CD14-positive monocyte (primary cell): ENCODE data around the gene FNBP1L. TPM values are rescaled to one million over a fixed set of nuclear protein-coding genes. Genes with fewer than 3 reads are reported as not detected.

Experiments used
- DNase-seq, 3 donors: peaks; one replicate each; pipeline ENCODE4 v3.0.0-alpha.2; 2011 to 2022
- H2AFZ ChIP-seq: 2 replicates; pipeline ENCODE4 v1.6.0; 2012; ENCODE audit warnings: mild to moderate bottlenecking, low read depth, low read length, inconsistent platforms; ENCODE audit not compliant: insufficient read depth, poor library complexity, severe bottlenecking
- H3K27ac ChIP-seq, 2 donors: 1 replicate in 1 of 2; 2 replicates in 1 of 2; pipeline ENCODE4 v1.5.1; 2012 to 2013; ENCODE audit warnings: low read length in 2 of 2, control low read depth in 1 of 2, inconsistent platforms in 1 of 2, low read depth in 1 of 2, mild to moderate bottlenecking in 1 of 2
- H3K27me3 ChIP-seq, 2 donors: one replicate each; pipeline versions ENCODE4 v1.6.0 to v1.6.1; 2011 to 2013; ENCODE audit warnings: low read length in 2 of 2; ENCODE audit not compliant: control insufficient read depth in 2 of 2, insufficient read depth in 2 of 2
- H3K36me3 ChIP-seq, 2 donors: replicated peaks in 1 of 2; 1 replicate in 1 of 2; 2 replicates in 1 of 2; pipeline versions ENCODE4 v1.5.1 to v1.6.1; 2012 to 2013; ENCODE audit warnings: low read length in 2 of 2, control low read depth in 1 of 2, inconsistent platforms in 1 of 2, mild to moderate bottlenecking in 1 of 2; ENCODE audit not compliant: insufficient read depth in 2 of 2, control insufficient read depth in 1 of 2
- H3K4me1 ChIP-seq, 2 donors: 1 replicate in 1 of 2; 2 replicates in 1 of 2; pipeline versions ENCODE4 v1.5.1 to v1.6.1; 2012 to 2013; ENCODE audit warnings: low read length in 2 of 2, control low read depth in 1 of 2, inconsistent platforms in 1 of 2, mild to moderate bottlenecking in 1 of 2, moderate library complexity in 1 of 2; ENCODE audit not compliant: insufficient read depth in 2 of 2, control insufficient read depth in 1 of 2
- H3K4me2 ChIP-seq: replicated peaks from 2 replicates; pipeline ENCODE3; 2012; ENCODE audit warnings: low read length, moderate library complexity, mild to moderate bottlenecking; ENCODE audit not compliant: poor library complexity, severe bottlenecking; ENCODE audit errors: extremely low read depth
- H3K4me3 ChIP-seq, 3 experiments: fragments of 200-600 bp in 1 of 3; sonication (generic) in 1 of 3; replicated peaks in 1 of 3; 1 replicate in 2 of 3; 2 replicates in 1 of 3; pipeline ENCODE4 v1.5.1; 2011 to 2013; ENCODE audit warnings: low read length in 3 of 3, mild to moderate bottlenecking in 3 of 3, control low read depth in 2 of 3, low read depth in 2 of 3, inconsistent platforms in 1 of 3, moderate library complexity in 1 of 3
- H3K79me2 ChIP-seq: 2 replicates; pipeline ENCODE4 v1.6.0; 2012; ENCODE audit warnings: mild to moderate bottlenecking, control low read depth, inconsistent platforms, low read length, moderate library complexity; ENCODE audit not compliant: insufficient read depth
- H3K9ac ChIP-seq: 2 replicates; pipeline ENCODE4 v1.6.0; 2017; ENCODE audit warnings: low read length, mild to moderate bottlenecking; ENCODE audit not compliant: insufficient read depth, poor library complexity, severe bottlenecking
- H3K9me3 ChIP-seq, 2 donors: replicated peaks in 1 of 2; 1 replicate in 1 of 2; 2 replicates in 1 of 2; pipeline versions ENCODE4 v1.5.1 to v1.6.1; 2012 to 2013; ENCODE audit warnings: low read length in 2 of 2, control low read depth in 1 of 2; ENCODE audit not compliant: control insufficient read depth in 1 of 2, insufficient read depth in 1 of 2
- H4K20me1 ChIP-seq: 2 replicates; pipeline ENCODE4 v1.6.0; 2012; ENCODE audit warnings: mild to moderate bottlenecking, low read length, control low read depth, moderate library complexity; ENCODE audit not compliant: insufficient read depth
- H3K27ac Mint-ChIP-seq, 7 donors: one replicate each; pipeline ENCODE4 v1.8.0; 2020; ENCODE audit warnings: mild to moderate bottlenecking in 7 of 7, mixed read lengths in 7 of 7, moderate library complexity in 6 of 7, inconsistent platforms in 2 of 7
- H3K27me3 Mint-ChIP-seq, 3 donors: one replicate each; pipeline ENCODE4 v1.8.0; 2021 to 2022; ENCODE audit warnings: low read depth in 3 of 3, mild to moderate bottlenecking in 3 of 3, mixed read lengths in 3 of 3, moderate library complexity in 3 of 3, inconsistent platforms in 1 of 3
- H3K36me3 Mint-ChIP-seq, 2 donors: one replicate each; pipeline ENCODE4 v1.8.0; 2020; ENCODE audit warnings: mixed read lengths in 2 of 2, inconsistent platforms in 1 of 2, mild to moderate bottlenecking in 1 of 2
- H3K4me1 Mint-ChIP-seq: one replicate; pipeline ENCODE4 v1.8.0; 2020; ENCODE audit warnings: mild to moderate bottlenecking, mixed read lengths
- H3K4me3 Mint-ChIP-seq, 2 donors: one replicate each; pipeline ENCODE4 v1.8.0; 2020; ENCODE audit warnings: mild to moderate bottlenecking in 2 of 2, mixed read lengths in 2 of 2, moderate library complexity in 1 of 2
- H3K9me3 Mint-ChIP-seq, 7 donors: one replicate each; pipeline ENCODE4 v1.8.0; 2020 to 2022; ENCODE audit warnings: mixed read lengths in 7 of 7, mild to moderate bottlenecking in 6 of 7, moderate library complexity in 6 of 7, inconsistent platforms in 2 of 7
- WGBS: methylation state at CpG from one replicate; pipeline ENCODE4 v1.1.5; 2013; ENCODE audit warnings: missing lambda C conversion rate; ENCODE audit not compliant: insufficient coverage; 5-methylcytosine and 5-hydroxymethylcytosine counted together
- intact Hi-C, 2 donors: fragments of 100-400 bp; cut with micrococcal nuclease; formaldehyde crosslinking; loops; one replicate each; pipeline versions ENCODE4 v1.15.0 to v1.15.1; 2023
- polyA plus RNA-seq, 3 donors: library from polyadenylated mRNA; depleted of rRNA in 1 of 3; unstranded in 2 of 3; stranded (reverse) in 1 of 3; fragments of 300-500 nt in 2 of 3; fragments of >200 nt in 1 of 3; fragmentation: Illumina TruSeq in 2 of 3; gene quantifications; 1 replicate in 2 of 3; 2 replicates in 1 of 3; pipeline ENCODE4 v1.2.3, GENCODE V29; 2012 to 2021
- TF ChIP-seq, protein P1 (sequence below): fragments of 200-600 bp; IDR thresholded peaks from one replicate; pipeline ENCODE4 v1.8.0; 2022; ENCODE audit warnings: antibody characterized with exemption, mild to moderate bottlenecking

The FNBP1L gene
- polyA plus RNA-seq, 3 donors = 0.15 to 0.32 (median 0.28) TPM

DNA sequence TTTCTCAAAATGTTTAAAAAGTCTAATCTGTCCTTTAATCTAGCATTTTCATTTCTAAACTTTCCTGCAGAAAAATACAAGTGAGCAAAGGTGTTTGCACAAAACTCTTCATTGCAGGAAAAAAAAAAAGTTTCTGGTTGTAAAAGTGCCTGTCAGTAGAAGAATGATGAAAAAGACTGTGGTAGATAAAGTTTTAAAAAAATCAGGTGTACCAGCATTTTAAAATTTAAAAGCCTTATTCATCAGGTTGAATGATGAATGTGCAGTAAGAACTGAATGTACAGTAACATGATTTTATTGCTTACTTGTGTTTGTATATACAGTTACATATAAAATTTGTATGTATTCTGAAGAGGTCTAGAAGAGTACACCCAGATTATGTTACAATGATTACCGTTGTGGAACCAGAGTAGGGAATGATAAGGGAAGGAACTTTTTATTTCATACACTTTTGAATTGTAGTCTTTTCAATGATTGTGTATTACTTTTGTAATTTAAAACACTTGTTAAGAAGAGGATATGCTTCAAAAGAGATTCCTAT lies 54.0 kb downstream of the FNBP1L start:
- TF ChIP-seq, protein P1, sequence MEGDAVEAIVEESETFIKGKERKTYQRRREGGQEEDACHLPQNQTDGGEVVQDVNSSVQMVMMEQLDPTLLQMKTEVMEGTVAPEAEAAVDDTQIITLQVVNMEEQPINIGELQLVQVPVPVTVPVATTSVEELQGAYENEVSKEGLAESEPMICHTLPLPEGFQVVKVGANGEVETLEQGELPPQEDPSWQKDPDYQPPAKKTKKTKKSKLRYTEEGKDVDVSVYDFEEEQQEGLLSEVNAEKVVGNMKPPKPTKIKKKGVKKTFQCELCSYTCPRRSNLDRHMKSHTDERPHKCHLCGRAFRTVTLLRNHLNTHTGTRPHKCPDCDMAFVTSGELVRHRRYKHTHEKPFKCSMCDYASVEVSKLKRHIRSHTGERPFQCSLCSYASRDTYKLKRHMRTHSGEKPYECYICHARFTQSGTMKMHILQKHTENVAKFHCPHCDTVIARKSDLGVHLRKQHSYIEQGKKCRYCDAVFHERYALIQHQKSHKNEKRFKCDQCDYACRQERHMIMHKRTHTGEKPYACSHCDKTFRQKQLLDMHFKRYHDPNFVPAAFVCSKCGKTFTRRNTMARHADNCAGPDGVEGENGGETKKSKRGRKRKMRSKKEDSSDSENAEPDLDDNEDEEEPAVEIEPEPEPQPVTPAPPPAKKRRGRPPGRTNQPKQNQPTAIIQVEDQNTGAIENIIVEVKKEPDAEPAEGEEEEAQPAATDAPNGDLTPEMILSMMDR = no peak
- no peak overlapping the region for H3K4me3 Mint-ChIP-seq
- no peak overlapping the region for H3K9ac ChIP-seq
- no peaks in the 10 kb centered on the region for H3K27me3 Mint-ChIP-seq
- no peak overlapping the region for H3K4me3 ChIP-seq
- H3K36me3 Mint-ChIP-seq = peaks cover 3 to 4% of the 10 kb centered on the region in 2 donors
- WGBS = no CpG with 5 or more reads among the region's 1 CpG
- DNase-seq = no peak
- H3K9me3 Mint-ChIP-seq = peaks cover 0 to 1% (median 0%) of the 10 kb centered on the region in 7 donors
- H3K27ac Mint-ChIP-seq = no peak overlapping the region
- H3K27me3 ChIP-seq = no peaks in the 10 kb centered on the region
- intact Hi-C loops = no loop called here
- no peaks in the 10 kb centered on the region for H3K9me3 ChIP-seq
- no peak overlapping the region for H3K4me2 ChIP-seq
- H3K4me1 ChIP-seq = no peaks in the 10 kb centered on the region
- H3K4me1 Mint-ChIP-seq = peaks cover 3% of the 10 kb centered on the region
- no peak overlapping the region for H2AFZ ChIP-seq
- H3K79me2 ChIP-seq = no peaks in the 10 kb centered on the region
- no peaks in the 10 kb centered on the region for H3K36me3 ChIP-seq
- H4K20me1 ChIP-seq = no peaks in the 10 kb centered on the region
- no peak overlapping the region for H3K27ac ChIP-seq

DNA sequence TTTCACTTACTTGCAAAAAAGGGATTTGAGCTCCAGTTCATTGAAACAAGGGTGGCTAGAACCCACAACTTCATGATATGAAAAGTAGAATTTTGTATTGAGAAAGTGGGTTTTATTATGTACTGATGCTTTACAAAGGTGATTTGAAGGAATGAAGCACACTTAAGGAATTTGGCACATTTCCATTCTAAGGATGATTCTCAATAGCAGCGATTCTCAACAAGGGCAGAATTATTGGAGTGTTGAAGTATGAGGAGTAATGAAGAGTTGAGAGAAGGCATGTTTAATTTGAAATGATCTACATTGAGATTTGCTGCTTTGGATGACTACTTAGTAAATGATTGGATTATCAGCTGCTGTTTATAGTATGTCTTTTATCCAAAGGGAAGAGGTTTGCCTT lies 54.7 kb downstream of the FNBP1L start:
- Histone ChIP-seq H3K9ac (no peak overlapping the region), H3K4me1 (no peaks in the 10 kb centered on the region), H3K36me3 (no peaks in the 10 kb centered on the region), H3K9me3 (no peaks in the 10 kb centered on the region), H3K27me3 (no peaks in the 10 kb centered on the region), H3K4me2 (no peak overlapping the region), H2AFZ (no peak overlapping the region), H3K4me3 (no peak overlapping the region), H3K79me2 (no peaks in the 10 kb centered on the region), H3K27ac (no peak overlapping the region), H4K20me1 (no peaks in the 10 kb centered on the region)
- TF ChIP-seq, protein P1 = no peak
- Mint-ChIP-seq H3K9me3 (peaks cover 0 to 1% (median 0%) of the 10 kb centered on the region in 7 donors), H3K27ac (no peak overlapping the region), H3K27me3 (no peaks in the 10 kb centered on the region), H3K36me3 (peaks cover 3 to 4% of the 10 kb centered on the region in 2 donors), H3K4me1 (peaks cover 3% of the 10 kb centered on the region), H3K4me3 (no peak overlapping the region)
- WGBS = no CpG with 5 or more reads among the region's 1 CpG
- DNase-seq = no peak
- intact Hi-C loops = no loop called here
